NCI-H460 (cell line): ENCODE measurements around the gene CASTOR1. TPM values are rescaled to one million over a fixed set of nuclear protein-coding genes. Genes with fewer than 3 reads are reported as not detected.

Experiments
- DNase-seq: peaks from one replicate; pipeline ENCODE4 v3.0.0-alpha.2; 2016; ENCODE audit warnings: low read depth; ENCODE audit errors: extremely low read depth
- total RNA-seq: library from RNA; depleted of rRNA; stranded (reverse); fragments of >200 nt; shearing (Covaris generic); gene quantifications from 2 replicates; pipeline ENCODE4 v1.2.3, GENCODE V29; 2014

The CASTOR1 gene
- total RNA-seq, 1 experiment from 2014 or later = 11.1 TPM

- DNase-seq = no peak
Observed at GRCh38 chr22:30247561-30247960, 41.7 kb downstream of the CASTOR1 start.

GRCh38 chr22:30246814-30247376 lies 42.4 kb downstream of the CASTOR1 start:
- DNase-seq = no peak

GRCh38 chr22:30245985-30246813 lies 43.1 kb downstream of the CASTOR1 start, which contains the start of gene LIF:
LIF (minus strand) TSS chr22:30246759; CDS start chr22:30246695, 64 bp downstream.
- no peak for DNase-seq

- DNase-seq = no peak
Observed at GRCh38 chr22:30245181-30245984, 43.9 kb downstream of the CASTOR1 start.

GRCh38 chr22:30244641-30245040 lies 44.7 kb downstream of the CASTOR1 start:
- DNase-seq = no peak

DNA sequence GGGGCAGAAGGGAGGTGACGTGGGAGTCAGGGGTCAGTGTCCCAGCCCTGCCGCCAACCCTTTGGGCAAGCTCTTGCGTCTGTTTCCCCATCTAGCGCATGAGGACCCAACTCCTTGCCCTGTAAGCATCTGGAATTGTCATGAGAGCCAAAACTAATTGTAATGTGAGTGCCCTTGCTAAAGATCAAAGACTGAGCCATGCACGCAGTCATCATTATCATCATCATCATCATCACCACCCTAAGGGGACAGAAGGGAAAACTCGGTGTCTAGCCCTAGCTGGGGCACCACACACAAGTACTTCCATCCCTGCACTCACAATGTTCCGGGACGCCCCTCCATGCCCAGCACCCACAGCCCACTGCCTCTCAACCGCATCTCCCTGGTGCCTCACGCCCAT lies 45.2 kb downstream of the CASTOR1 start:
- DNase-seq = no peak

- no peak for DNase-seq
Observed at GRCh38 chr22:30243661-30244060, 45.6 kb downstream of the CASTOR1 start.

- no peak for DNase-seq
Observed at GRCh38 chr22:30241576-30242371, 47.5 kb downstream of the CASTOR1 start.

- no peak for DNase-seq
Observed at GRCh38 chr22:30240541-30241417, 48.5 kb downstream of the CASTOR1 start.

- DNase-seq = no peak
Observed at GRCh38 chr22:30239488-30240405, 49.6 kb downstream of the CASTOR1 start.

- no peak for DNase-seq
Observed at GRCh38 chr22:30238661-30239487, 50.4 kb downstream of the CASTOR1 start.

DNA sequence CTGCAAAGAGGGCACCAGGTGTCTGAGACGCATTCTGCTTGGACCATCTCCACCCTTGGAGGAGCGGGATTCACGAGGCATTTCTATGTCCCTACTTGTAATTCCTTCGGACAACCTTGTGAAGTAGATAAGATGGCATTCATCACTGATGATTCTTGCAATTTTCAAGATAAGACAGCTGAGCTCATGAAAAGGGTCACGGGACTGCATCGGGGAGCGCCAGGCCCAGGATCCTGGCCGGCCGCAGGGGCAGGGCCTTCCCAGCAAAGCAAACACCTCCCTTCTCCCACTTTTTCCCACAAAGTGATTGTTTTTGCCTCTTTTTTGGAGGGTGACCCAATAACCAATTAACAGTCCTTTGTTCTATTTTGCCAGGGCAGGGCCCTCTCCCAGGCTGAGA lies 51.2 kb downstream of the CASTOR1 start:
- DNase-seq = no peak

- DNase-seq = no peak
Observed at GRCh38 chr22:30236875-30237274, 52.4 kb downstream of the CASTOR1 start.

DNA sequence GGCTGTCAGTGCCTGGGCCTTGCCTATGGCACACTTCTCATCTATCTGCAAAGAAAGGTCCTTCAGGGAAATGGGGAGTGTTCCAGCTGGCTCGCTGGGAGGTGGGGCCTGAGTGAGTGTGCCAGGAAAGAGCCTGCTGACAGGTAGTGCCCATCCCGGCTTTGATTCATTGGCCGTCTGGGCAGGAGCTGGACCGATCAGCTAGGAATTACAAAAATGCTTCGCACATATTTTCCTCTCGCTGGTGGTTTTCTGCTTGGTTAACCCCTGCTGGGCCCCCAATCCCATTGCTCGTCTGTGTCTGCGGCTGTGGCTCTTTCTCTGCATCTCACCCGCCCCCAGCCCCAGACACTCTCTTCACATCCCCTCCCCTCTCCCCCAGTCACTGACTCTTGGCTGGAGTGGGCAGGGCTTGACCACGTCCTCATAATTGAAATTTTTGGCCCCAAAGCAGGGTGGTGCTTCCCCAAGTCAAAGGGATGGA lies 53.6 kb downstream of the CASTOR1 start:
- no peak for DNase-seq
